ENCODE results near the gene FAM72C.
"Not testable (repeated sequence)": the region's sequence is repeated elsewhere in the genome, so short reads cannot be mapped to it uniquely, and the experiment has no call there.

The FAM72C gene

DNA sequence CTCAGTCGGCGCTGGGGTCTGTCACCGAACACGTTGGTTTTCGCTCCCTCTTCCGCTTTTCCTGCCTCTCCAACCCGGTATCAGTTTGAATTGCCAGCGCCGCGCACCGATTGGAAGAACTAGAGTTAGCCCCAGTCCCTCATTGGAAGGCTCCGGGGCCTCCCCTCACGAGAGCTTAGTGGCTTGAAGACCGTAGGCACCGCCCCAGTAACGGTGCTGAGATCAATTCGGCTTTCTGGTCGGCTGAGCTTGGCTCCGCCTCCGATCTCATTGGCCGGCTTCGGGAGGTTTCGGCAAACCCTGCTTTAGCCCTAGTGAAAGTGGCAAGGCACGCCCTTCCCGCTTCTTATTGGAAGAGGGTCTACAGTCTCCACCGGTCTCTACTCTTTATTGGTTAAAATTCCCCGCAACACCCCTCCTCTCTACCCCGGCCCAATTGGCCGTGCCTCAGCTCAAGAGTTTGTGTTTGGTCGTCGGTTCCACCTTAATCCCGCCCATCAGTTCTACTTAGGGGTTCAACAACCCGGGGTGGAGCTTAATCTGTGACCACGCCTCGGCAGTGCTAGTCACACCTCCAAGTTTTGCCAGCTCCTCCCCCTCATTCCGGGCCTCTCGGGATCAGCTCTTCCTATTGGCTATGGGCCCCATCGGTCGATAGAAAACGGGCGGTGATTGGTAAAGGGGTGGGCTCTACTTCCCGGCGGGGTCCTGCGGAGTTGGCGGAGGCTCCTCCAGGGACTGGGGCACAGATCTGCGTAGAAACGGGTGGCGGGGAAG, at the start of gene FAM72C:
Gene FAM72C (minus strand): TSS at position 63 of the 777 bp plus-strand sequence. CDS start 845 bp downstream, outside the sequence.
- not testable (repeated sequence) for DNase-seq

DNA sequence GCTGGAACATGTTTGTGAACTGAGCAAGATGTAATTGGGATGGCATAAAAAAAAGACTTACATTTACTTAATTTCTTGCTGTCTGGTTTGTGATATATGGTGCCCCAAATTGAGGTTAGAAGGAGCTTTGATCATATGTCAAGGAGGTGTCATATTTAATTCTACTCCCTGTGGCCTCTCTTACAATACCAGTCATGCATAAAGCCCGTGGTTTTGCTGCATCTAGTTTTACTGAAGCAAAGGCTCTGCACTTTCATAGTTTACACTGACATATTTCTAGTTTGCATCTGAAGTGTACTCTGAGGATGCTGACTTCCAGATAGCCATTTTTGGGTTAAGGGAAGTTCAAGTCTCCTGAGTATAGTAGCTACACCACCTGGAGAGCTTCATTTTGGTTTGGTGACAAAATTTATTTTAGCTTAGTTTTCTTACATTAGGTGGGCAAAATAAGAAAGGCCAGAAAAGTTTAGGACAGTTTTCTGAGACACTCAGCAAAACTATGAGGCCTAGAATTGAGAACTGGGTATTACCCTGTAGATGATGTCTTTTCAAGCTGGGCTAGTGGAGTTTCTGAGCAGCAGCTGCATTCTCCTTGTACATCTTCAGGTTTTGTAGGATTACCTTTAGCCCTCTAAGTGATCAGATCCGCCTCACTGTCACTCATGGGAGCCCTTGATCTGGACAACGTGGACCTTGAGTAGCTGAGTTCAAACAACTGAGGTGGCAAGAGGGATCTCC, 48.4 kb upstream of the FAM72C start:
- DNase-seq, result not testable (repeated sequence)

DNA sequence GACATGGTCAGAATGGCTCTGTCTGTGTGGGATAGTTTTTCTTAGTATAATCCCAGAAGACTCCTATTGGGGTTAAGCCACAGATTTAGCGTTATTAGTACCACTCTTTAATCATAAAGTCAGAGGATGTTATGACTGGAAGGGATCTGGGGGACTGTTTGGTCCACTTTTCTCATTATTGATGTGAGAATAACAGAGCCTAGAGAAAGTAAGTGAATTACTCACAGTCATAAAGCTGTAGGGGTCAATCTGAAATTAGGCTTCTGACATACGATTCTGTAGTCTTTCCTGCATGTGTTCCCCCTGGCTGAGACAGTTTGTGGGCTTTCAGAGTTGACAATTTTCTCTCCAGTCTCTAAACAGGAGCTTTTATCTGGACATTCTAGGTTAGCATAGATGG, 47.3 kb upstream of the FAM72C start:
- not testable (repeated sequence) for DNase-seq

DNA sequence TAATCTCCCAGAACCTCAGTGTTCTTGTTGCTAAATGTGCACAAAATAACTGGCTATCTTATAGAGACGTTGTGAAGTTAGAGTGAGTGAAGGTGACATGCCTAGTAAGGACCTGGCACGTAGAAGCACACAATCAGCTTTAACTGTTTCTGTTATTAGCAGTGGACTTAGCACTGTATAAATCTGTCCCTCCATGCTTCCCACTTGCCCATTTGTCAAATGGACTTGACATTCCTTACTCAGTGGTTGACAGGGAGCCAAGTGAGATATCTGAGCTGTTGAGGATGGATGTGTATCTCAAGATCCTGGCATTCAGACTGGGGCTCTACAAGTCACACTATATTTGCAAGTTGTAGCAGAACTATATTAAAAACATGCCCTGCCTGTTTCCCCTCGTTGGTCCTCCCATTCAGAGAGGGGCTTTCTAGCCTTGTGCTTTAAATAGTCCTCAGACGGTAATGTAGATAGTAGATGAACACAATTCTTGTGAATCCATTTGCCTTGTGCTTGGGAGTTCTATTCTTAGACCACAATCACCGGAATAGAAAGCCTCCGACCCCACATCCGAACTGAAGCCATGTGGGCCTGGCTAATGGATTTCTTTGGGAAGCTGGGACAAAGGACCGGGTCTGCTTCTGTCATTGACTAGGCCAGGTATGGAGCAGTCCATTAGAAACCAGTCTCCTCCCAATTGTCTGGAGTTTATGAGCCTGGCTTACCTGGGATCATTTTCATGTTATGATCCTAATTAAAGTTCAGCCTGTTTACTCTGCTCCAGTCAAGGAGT, 43.6 kb upstream of the FAM72C start:
- not testable (repeated sequence) for DNase-seq

DNA sequence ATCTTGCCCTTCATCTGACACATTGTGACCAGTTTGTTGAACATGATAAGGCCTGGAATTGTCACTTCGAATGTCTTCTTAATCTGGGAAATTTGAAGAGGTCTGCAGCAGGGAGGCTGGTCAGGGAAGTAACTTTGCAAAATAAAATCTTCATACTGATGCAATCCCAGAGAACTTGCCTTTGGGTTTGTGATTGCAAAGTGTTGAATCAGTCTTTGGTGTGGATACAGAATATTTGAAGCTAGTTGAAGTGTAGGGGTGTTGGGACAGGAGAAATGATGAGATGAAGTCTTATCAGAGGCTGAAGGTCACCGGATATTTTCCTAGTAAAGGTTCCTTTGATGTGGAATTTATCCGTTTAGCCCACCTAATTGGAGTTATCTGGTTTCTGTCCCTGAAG, 42.7 kb upstream of the FAM72C start:
- not testable (repeated sequence) for DNase-seq

DNA sequence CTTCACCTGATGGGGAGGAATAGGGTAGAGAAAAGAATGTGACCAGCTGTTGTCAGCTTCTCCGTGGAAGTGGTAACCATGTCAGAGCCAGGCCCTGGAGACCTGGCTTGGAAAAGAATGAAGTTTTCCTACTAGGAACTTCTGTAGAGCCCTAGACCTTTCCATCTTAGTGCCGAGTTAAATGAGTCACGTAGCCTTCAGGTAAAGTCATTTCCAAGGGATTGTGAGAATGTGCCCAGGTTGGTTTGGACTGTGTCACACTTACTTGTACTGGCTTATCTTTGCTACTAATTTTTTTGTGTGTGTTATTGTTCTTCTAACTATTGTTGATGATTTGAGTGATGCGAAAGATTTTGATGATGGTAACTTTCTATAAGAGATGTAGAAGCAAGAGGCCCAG, 42.3 kb upstream of the FAM72C start:
- not testable (repeated sequence) for DNase-seq

DNA sequence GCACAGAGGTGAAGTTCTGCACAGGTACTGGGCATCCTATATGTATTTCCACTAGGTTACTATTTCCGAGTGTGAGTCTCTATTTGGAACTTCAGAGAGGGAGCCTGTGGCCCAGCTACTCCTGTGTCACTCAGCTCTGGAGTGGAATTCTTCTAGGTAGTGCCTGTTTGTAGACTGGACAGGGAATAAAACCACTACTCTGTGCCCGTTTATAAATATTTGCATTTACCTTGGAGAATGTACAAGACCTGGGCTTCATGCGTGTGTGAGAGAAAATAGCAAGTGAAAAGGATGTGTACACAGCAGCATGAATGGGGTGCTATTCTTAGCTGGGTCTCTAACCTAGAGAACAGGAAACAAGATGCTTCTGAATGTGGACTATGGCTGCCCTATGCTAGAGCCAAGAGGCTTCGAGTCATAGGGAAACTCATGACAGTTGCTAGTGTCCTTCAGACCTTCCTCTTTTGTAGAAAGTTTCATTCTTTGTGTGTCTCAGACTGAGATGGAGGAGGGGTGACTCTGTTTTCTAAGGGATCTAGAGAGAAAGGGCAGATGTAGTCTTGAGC, 40.5 kb upstream of the FAM72C start:
- not testable (repeated sequence) for DNase-seq

DNA sequence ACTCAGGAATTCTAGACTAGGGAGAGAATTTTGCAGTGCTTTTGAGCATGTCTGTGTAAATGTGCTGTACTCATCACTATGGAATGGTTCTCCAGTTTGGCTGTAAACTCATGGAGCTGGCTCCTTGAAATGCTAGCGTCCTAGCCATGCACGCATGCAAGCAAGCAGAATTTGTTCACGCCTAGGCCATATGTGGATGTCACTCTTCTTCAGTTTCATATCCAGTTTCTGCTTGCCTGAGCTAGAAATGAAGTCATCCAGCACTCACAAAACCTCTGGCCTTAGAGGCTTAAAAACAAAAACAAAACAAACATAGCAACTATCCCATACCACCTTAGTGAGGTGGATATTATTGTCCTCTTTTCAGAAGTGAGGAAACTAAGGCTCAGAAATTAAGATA, 37.6 kb upstream of the FAM72C start:
- DNase-seq, result not testable (repeated sequence)

DNA sequence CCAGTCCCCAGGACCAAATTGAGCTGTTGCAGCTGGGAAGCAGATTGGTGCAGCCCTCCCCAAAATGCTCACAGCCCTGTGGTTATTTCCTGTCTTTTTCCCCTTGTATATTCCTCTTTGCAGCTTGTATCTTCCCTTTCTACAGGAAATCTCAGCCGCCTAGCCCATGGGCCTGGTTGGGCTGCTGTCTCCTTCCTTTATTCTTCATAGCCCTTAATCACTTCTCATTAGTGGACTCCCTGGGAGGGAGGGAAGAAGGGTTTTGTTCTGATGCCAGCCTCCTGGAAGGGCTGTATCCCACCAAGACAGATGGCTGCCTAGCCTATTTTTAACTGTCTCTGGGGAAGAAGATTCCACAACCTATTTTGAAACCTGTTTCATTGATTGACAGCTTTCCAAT, 32.5 kb upstream of the FAM72C start:
- not testable (repeated sequence) for DNase-seq

DNA sequence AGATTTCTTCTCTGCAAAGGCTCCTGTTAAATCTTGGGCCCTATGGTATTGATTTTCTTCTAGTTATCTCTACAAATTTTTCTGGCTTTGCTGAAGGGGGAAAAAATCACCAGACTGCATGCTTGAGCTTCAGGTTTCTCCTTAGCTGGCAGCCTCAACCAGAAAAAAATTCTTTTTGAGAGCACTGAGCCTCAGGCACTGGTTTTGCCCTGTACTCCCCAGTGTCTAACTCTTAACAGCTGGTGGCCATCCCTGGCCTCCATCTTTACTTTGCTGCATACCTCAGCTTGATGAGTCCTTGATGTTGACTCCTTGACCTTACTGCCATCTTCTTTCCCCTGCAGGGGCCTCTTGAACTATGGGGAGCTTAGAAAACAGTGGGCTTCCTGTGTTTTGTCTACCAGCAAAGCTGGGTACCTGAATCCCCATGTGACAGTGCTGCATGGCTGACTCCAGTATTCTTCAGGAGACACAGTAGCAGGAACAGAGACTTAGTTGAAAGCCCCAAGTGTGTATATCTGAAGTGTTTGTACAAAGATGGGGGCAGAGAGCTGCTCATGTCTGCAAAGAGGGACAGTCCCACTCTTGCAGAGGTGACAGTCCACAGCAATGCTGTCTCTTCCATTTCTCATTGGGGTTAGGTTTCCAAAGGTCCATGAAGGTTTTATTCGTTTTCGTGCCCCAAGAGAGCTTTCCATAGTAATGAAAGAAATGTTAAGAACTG, 31.7 kb upstream of the FAM72C start:
- DNase-seq, result not testable (repeated sequence)

DNA sequence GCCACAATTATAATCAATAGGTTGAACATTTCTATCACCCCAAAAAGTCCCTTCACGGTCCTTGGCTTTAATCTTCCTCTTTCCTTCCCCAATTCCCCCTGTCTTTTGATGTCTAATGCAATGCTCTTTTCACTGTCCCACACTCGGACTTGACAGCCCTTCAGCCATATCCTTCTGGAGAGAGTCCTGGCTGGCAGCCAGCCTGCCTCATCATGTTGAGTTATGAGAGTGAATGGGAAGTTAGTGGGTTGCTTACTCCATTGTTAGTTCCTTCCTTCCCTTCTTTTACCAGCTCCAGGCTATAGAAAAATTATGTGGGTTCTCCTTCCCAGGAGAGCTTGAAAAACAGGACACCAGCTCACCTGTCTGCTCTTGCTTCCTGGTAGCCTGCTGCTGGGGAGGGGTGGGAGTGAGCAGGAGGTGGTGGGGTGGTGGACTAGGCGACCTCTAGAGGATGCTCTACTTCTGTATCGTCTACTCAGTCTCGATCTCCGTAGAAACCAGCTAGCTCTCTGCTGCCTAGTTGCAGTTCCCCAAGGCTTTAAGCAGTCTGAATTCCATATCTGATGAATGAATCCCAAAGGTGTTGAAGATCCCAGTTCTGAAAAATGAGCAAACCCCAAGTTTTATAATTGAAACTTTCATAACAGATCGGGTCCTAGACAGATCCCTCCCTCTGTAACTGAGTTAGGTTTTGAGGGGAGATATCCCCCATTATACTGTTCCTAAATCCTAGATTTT, 30.5 kb upstream of the FAM72C start:
- DNase-seq, result not testable (repeated sequence)

DNA sequence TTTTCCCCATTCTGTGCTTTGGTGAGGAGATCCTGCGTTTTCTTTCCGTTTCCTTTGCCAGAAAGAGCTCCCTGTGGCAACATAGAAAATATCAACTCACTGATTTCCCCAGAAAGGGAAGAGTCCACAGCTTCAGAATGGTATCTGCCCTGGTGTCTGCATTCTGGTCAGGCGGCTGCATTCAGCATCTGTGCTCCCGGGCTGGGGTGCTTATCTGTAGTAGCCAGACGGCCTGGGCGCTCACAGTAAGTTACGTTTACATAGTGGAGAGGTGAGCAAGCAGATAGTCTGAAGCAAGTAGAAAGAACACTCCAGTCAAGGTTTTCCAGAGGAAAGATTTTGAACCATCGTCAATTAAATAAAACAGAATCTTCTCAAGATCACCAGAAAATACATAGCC, 29.3 kb upstream of the FAM72C start:
- not testable (repeated sequence) for DNase-seq

DNA sequence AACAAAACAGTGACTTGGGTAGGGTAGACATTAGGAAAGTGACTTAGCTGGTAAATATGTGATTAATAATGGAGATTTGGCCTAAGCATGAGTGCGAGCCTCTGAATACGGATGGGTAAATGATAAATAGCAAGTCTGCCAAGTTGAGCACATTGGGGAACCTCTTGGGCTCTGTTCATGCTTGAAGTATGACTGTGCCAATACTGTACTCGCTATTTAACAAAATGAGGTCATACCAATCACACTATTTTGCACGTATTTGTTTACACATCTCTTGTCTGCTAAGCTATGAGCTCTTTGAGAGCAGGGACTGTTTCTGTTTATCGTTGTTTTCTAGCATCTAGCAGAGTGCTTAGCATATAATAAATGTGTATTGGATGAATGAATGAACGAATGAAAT, 24.2 kb upstream of the FAM72C start:
- not testable (repeated sequence) for DNase-seq

DNA sequence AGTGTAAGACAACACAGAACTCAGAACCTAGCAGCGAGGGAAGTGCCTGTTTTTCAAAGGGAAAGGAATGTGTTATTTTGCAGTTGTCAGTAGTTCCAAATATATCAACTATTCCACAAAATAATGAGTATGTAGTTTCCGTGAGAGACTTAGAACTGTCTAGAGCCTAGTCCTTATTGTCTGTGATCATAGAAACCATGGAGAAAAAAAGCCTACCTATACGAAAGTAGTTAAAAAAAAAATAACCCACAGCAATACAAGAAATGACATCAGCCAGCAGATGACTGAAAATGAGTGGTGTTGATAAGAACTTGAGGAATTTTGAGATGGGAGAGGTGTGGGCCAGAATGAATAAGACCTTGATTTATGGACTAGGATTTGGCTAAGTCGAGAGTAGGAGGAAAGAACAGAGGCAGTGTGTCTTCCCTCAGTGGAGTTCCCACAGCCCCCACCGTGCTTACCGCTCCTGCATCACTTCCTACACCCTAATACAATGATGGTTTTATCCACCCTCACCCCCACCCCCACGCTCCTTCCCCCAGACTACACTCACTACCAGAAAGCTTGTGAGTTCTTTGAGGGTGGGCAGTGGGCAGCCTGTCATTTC, 21.6 kb upstream of the FAM72C start:
- not testable (repeated sequence) for DNase-seq

DNA sequence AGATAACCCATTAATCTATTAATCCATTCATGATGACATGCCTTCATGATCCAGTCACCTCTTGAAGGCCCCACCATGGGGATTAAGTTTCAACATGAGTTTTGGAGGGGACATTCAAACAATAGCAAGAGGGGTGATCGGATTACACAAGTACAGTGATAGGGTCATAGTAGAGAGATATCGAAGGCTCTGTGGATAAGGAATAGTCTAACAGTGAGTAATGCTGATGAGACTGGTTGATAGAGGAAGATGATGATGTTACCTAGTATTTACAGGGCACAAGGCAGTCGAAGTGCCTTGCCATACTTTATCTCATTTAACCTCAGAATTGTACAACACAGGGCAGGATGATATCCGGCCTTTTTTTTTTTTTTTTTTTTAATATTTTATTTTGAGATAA, 18.9 kb upstream of the FAM72C start:
- DNase-seq, result not testable (repeated sequence)

DNA sequence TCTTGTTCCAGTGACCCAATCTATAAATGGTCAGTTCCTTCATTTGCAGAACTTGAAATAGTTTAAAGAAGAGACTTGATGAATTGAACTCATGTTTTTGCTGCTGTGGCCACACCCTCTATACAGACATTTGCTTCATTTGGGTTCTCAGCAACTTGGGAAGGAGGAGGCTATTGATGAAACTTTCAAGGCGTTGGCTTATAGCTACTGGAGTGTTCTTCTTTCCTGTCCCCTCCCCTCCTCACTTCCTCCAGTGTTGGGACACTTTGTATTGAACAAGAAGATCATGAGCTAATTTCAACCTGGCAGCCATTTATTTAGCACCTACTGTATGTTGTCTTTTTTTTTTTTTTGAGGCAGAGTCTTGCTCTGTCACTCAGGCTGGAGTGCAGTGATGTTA, 17.9 kb upstream of the FAM72C start:
- not testable (repeated sequence) for DNase-seq

DNA sequence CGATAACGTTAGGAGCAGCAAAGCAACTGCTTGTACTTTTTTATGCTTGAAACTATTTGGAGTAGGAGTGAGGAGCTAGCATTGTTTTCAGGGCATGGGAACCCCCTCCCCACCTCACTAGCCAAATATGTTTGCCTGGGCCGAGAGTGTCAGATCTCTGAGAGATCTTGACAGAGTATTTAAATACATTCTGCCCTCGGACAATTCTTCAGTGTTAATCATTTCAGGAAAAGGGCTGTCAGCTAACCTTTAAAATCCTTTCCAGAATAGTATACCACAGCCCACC, 17.6 kb upstream of the FAM72C start:
- DNase-seq, result not testable (repeated sequence)

DNA sequence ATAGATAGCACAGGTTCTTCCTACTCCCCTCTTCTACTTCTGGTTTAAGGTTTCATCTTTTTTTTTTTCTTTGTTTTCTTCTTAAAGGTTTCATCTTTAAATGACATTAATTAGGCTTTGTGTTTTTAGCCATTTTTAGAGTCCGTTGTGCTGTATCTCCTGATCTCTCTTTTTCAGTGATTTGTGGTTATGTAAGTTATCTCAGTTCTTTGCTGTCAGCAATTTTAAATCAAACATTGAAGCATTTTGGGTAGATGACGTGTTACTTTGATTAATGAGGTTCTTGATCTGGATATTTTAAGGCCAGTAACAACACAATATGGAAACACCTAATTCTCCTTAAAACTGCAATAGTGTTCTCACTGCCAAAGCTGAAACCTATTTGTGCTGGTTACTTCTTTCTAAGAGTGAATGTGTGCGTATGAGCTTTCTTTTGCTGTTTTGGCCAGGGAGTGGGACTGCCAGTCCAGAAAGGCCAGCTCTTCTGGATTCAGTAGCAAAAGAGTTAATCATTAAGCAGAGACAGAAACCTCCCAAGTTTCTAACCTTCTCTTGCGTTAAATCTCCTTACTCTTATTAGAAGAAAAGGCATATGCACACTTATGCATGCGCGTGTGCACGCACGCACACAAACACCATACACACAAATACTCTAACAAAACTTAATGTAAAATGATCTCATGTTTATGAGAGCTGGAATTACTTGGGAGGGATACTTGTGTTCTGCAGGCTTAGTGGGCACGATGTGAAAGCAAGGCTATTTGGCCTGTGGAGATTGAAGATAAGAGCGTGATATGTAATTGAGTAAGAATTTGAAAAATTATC, 17.0 kb upstream of the FAM72C start:
- DNase-seq, result not testable (repeated sequence)

DNA sequence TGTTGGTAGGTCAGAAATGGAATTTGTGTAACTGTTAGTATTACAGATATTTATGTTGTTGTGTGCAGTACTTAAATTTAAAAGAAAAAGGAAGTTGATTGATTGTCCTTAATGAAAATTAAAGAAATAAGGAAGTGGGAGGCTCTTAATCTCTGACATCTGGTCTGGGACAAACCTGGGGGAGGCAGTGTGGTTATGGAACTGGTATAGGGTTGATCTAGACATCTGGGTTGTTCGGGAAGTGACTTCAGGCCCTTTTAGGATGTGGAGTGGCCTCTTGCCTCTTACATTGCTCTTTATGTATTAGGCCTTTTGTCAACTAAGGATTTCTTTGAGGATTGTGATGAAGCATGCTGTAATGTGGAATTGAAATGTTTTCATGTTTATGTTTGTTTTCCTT, 16.1 kb upstream of the FAM72C start:
- not testable (repeated sequence) for DNase-seq
